Measurements from ENCODE around the gene JAZF1.

Gene JAZF1

DNA sequence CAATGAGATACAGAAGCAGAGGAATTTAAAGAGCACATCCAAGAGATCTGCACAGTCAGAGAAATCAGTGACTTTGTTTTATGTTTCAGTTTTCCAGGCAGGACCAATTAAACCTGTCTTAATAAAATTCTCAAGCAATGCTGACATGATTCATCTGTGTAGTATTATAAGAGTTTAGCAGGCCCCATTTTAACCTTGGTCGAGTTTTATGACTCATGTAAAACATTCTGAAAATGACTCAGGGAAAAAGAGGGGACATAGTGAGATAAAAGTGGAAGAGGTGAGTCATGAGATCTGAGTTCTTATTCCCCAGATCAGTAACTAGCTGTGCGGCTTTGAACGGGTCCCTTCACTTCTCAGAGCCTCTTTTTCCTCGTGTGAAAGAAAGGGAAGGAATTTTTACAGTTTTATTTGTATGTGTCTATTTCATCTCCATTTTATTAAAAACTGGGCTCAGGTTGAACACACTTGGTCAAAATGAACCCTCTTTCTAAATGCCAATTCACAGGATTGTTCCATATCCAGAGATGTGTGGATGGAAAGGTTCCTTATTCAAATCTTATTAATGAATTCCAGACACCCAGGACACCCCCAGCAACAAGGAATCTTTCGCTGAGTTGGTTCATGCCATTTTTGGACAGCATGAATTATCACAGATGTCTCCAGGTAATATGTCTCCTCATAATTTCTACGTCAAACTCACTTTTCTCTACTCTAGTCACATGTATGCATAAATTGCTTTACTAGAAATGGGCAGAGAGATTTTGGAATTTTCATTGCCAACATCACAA lies 143.2 kb downstream of the JAZF1 start (continued):
- 0 out of 2 replicates have a peak, but pooled peaks have one; percentile 21 for TF ChIP-seq POU6F1 (CRISPR knock-in tag; IDR thresholded peaks at IDR 0.05; ENCODE audit: borderline replicate concordance, low read depth)
- TF ChIP-seq SNAI2 (CRISPR knock-in tag; IDR thresholded peaks at IDR 0.05), result 0 out of 2 replicates have a peak, but pooled peaks have one; percentile 15
- TF ChIP-seq ZNF8 (CRISPR knock-in tag; IDR thresholded peaks at IDR 0.05), result no peak
- no peak for TF ChIP-seq CSDC2 (CRISPR knock-in tag; IDR thresholded peaks at IDR 0.05)

GRCh38 chr7:28036696-28037095 lies 143.9 kb downstream of the JAZF1 start:
- peak; percentile 41 for ATAC-seq
- TF ChIP-seq ZFP30 (CRISPR knock-in tag; IDR thresholded peaks at IDR 0.05) (no peak), ZNF70 (CRISPR knock-in tag; IDR thresholded peaks at IDR 0.05) (no peak), ESRRG (CRISPR knock-in tag; IDR thresholded peaks at IDR 0.05) (no peak), ZC3H10 (CRISPR knock-in tag; IDR thresholded peaks at IDR 0.05) (no peak), POU6F1 (CRISPR knock-in tag; IDR thresholded peaks at IDR 0.05; ENCODE audit: borderline replicate concordance, low read depth) (no peak), ISL1 (CRISPR knock-in tag; IDR thresholded peaks at IDR 0.05) (no peak), PPARA (CRISPR knock-in tag; IDR thresholded peaks at IDR 0.05; ENCODE audit: borderline replicate concordance) (no peak), CSDC2 (CRISPR knock-in tag; IDR thresholded peaks at IDR 0.05) (no peak), TOX (CRISPR knock-in tag; IDR thresholded peaks at IDR 0.05; ENCODE audit: borderline replicate concordance) (no peak), ARNTL (CRISPR knock-in tag; IDR thresholded peaks at IDR 0.05; ENCODE audit: borderline replicate concordance, low read depth) (no peak), RARB (CRISPR knock-in tag; IDR thresholded peaks at IDR 0.05) (no peak), OSR1 (CRISPR knock-in tag; IDR thresholded peaks at IDR 0.05) (no peak), ZNF8 (CRISPR knock-in tag; IDR thresholded peaks at IDR 0.05) (no peak), BACH2 (CRISPR knock-in tag; IDR thresholded peaks at IDR 0.05; ENCODE audit: borderline replicate concordance) (no peak), TCF4 (CRISPR knock-in tag; IDR thresholded peaks at IDR 0.05; ENCODE audit: borderline replicate concordance) (no peak)
- TF ChIP-seq, protein P1, sequence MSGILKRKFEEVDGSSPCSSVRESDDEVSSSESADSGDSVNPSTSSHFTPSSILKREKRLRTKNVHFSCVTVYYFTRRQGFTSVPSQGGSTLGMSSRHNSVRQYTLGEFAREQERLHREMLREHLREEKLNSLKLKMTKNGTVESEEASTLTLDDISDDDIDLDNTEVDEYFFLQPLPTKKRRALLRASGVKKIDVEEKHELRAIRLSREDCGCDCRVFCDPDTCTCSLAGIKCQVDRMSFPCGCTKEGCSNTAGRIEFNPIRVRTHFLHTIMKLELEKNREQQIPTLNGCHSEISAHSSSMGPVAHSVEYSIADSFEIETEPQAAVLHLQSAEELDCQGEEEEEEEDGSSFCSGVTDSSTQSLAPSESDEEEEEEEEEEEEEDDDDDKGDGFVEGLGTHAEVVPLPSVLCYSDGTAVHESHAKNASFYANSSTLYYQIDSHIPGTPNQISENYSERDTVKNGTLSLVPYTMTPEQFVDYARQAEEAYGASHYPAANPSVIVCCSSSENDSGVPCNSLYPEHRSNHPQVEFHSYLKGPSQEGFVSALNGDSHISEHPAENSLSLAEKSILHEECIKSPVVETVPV (CRISPR knock-in tag; IDR thresholded peaks at IDR 0.05), result no peak
- TF ChIP-seq, protein P2, sequence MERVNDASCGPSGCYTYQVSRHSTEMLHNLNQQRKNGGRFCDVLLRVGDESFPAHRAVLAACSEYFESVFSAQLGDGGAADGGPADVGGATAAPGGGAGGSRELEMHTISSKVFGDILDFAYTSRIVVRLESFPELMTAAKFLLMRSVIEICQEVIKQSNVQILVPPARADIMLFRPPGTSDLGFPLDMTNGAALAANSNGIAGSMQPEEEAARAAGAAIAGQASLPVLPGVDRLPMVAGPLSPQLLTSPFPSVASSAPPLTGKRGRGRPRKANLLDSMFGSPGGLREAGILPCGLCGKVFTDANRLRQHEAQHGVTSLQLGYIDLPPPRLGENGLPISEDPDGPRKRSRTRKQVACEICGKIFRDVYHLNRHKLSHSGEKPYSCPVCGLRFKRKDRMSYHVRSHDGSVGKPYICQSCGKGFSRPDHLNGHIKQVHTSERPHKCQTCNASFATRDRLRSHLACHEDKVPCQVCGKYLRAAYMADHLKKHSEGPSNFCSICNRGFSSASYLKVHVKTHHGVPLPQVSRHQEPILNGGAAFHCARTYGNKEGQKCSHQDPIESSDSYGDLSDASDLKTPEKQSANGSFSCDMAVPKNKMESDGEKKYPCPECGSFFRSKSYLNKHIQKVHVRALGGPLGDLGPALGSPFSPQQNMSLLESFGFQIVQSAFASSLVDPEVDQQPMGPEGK (CRISPR knock-in tag; IDR thresholded peaks at IDR 0.05; ENCODE audit: borderline replicate concordance), result no peak

DNA sequence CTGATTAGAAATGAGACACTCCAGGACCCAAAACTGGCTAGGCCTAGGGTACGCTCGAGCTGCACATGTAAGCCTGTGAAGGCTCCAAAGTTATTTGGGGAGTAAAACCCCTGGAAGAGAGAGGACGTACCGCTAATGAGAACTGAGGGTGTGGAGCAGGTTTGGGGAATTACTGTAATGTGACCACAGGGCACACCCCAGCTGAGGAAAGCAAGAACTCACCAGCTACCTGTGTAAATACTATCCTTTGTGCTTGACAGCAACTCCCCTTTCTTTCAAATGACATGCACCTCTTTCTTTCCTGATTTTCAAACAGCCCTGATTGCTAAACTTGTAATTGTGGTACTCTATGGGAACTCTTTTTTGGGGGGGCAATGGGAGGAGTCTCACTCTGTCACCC lies 147.2 kb downstream of the JAZF1 start:
- ATAC-seq, result no peak
- TF ChIP-seq RARB (CRISPR knock-in tag; IDR thresholded peaks at IDR 0.05) (no peak), ZC3H10 (CRISPR knock-in tag; IDR thresholded peaks at IDR 0.05) (no peak), TCF4 (CRISPR knock-in tag; IDR thresholded peaks at IDR 0.05; ENCODE audit: borderline replicate concordance) (no peak), ISL1 (CRISPR knock-in tag; IDR thresholded peaks at IDR 0.05) (no peak), ZFP3 (CRISPR knock-in tag; IDR thresholded peaks at IDR 0.05) (no peak), CREB5 (CRISPR knock-in tag; IDR thresholded peaks at IDR 0.05; ENCODE audit: low read depth) (no peak), BACH2 (CRISPR knock-in tag; IDR thresholded peaks at IDR 0.05; ENCODE audit: borderline replicate concordance) (no peak), ESRRG (CRISPR knock-in tag; IDR thresholded peaks at IDR 0.05) (no peak), PPARA (CRISPR knock-in tag; IDR thresholded peaks at IDR 0.05; ENCODE audit: borderline replicate concordance) (no peak), SNAI2 (CRISPR knock-in tag; IDR thresholded peaks at IDR 0.05) (no peak), ZNF70 (CRISPR knock-in tag; IDR thresholded peaks at IDR 0.05) (no peak), ZNF565 (CRISPR knock-in tag; conservative IDR thresholded peaks at IDR 0.05; ENCODE audit: low read depth) (no peak), TOX (CRISPR knock-in tag; IDR thresholded peaks at IDR 0.05; ENCODE audit: borderline replicate concordance) (no peak), GLIS3 (CRISPR knock-in tag; IDR thresholded peaks at IDR 0.05) (no peak), OSR1 (CRISPR knock-in tag; IDR thresholded peaks at IDR 0.05) (no peak), ARNTL (CRISPR knock-in tag; IDR thresholded peaks at IDR 0.05; ENCODE audit: borderline replicate concordance, low read depth) (no peak)
- TF ChIP-seq, protein P1 (CRISPR knock-in tag; IDR thresholded peaks at IDR 0.05), result no peak
